Sigmoid colon (tissue), 7 donors: Measurements from ENCODE around the gene ATP5IF1. TPM values are rescaled to one million over a fixed set of nuclear protein-coding genes. Genes with fewer than 3 reads are reported as not detected.
A peak's percentile ranks its signal among the peaks of the same experiment; 100 is the strongest.

Source experiments
- DNase-seq: peaks from one replicate; pipeline ENCODE4 v3.0.0-alpha.2; 2019
- H3K27ac ChIP-seq, 4 donors: fragments of 200-600 bp; sonication (generic); one replicate each; pipeline ENCODE4 v1.5.1; 2016 to 2019; ENCODE audit warnings: mild to moderate bottlenecking in 1 of 4
- H3K27me3 ChIP-seq, 3 donors: fragments of 200-600 bp; sonication (generic); one replicate each; pipeline ENCODE4 v1.5.1; 2019; ENCODE audit warnings: mild to moderate bottlenecking in 1 of 3
- H3K36me3 ChIP-seq, 4 donors: fragments of 200-600 bp; sonication (generic); one replicate each; pipeline ENCODE4 v1.5.1; 2016 to 2019
- H3K4me1 ChIP-seq, 4 donors: fragments of 200-600 bp; sonication (generic); one replicate each; pipeline ENCODE4 v1.5.1; 2017 to 2019
- H3K4me3 ChIP-seq, 4 donors: fragments of 200-600 bp; sonication (generic); one replicate each; pipeline ENCODE4 v1.5.1; 2017 to 2019; ENCODE audit warnings: mild to moderate bottlenecking in 2 of 4, moderate library complexity in 1 of 4
- H3K9me3 ChIP-seq, 4 donors: fragments of 200-600 bp in 3 of 4; sonication (generic) in 3 of 4; one replicate each; pipeline versions ENCODE4 v1.5.1 to v1.6.1; 2013 to 2019
- CTCF ChIP-seq, 4 experiments: fragments of 450-650 bp in 3 of 4; fragments of 200-600 bp in 1 of 4; IDR thresholded peaks; one replicate each; pipeline ENCODE4 v1.5.1; 2016 to 2019; ENCODE audit warnings: antibody characterized with exemption in 4 of 4, mild to moderate bottlenecking in 3 of 4, moderate library complexity in 2 of 4
- EP300 ChIP-seq, 4 donors: sonication (generic); formaldehyde crosslinking; IDR thresholded peaks; one replicate each; pipeline ENCODE4 v1.6.1; 2017; ENCODE audit warnings: antibody characterized with exemption in 4 of 4
- POLR2A ChIP-seq, 2 donors: fragments of 450-650 bp; IDR thresholded peaks; one replicate each; pipeline ENCODE4 v1.6.1; 2016; ENCODE audit warnings: antibody characterized with exemption in 2 of 2, mild to moderate bottlenecking in 2 of 2, moderate library complexity in 2 of 2
- POLR2AphosphoS5 ChIP-seq, 4 donors: sonication (generic); formaldehyde crosslinking; IDR thresholded peaks; one replicate each; pipeline ENCODE4 v1.6.1; 2017; ENCODE audit warnings: antibody characterized with exemption in 4 of 4
- WGBS, 2 donors: extraction: QIAGEN DNeasy Blood & Tissue Kit; methylation state at CpG; one replicate each; pipeline ENCODE4 v1.1.7; 2013; 5-methylcytosine and 5-hydroxymethylcytosine counted together
- intact Hi-C: fragments of 100-400 bp; cut with DNase I; formaldehyde crosslinking; loops from one replicate; pipeline ENCODE4 v1.15.1; 2023
- polyA plus RNA-seq, 3 donors: library from polyadenylated mRNA; stranded (reverse); fragments of 200-250 nt; gene quantifications; one replicate each; pipeline ENCODE4 v1.2.3, GENCODE V29; 2013
- total RNA-seq, 4 donors: library from RNA; depleted of rRNA; stranded (reverse); fragments of >200 nt; gene quantifications; one replicate each; pipeline ENCODE4 v1.1.0, GENCODE V29; 2016
- donor health status: healthy with polysubstance abuse.
- donor health status: Bipolar disorder and iron deficiency.
- donor health status: healthy.

The ATP5IF1 gene
- total and polyA plus RNA-seq, 7 donors, result 167 to 1,120 (median 260) TPM

GRCh38 chr1:28280501-28280900 is 44.6 kb downstream of the ATP5IF1 start:
- Histone ChIP-seq H3K9me3 (no peaks in the 10 kb centered on the region), H3K27me3 (no peaks in the 10 kb centered on the region), H3K4me3 (no peak overlapping the region), H3K27ac (peak overlapping the region in 1 of 4 donors; percentile 27), H3K36me3 (peaks cover 7 to 69% (median 25%) of the 10 kb centered on the region in 4 donors), H3K4me1 (no peaks in the 10 kb centered on the region)
- DNase-seq, result no peak
- TF ChIP-seq POLR2AphosphoS5 (IDR thresholded peaks at IDR 0.05) (no peak), POLR2A (IDR thresholded peaks at IDR 0.05) (no peak), EP300 (IDR thresholded peaks at IDR 0.05) (no peak), CTCF (IDR thresholded peaks at IDR 0.05) (no peak)
- 86 to 90% methylated on average over 8 of the region's 8 CpGs for WGBS, 2 donors
- intact Hi-C loops, result no loop called here

GRCh38 chr1:28280977-28281381 is 45.1 kb downstream of the ATP5IF1 start:
- H3K4me3 ChIP-seq, result no peak overlapping the region
- no peaks in the 10 kb centered on the region for H3K4me1 ChIP-seq
- DNase-seq, result no peak
- TF ChIP-seq CTCF (IDR thresholded peaks at IDR 0.05), result no peak
- no peak for TF ChIP-seq POLR2A (IDR thresholded peaks at IDR 0.05)
- no peak for TF ChIP-seq EP300 (IDR thresholded peaks at IDR 0.05)
- no peak for TF ChIP-seq POLR2AphosphoS5 (IDR thresholded peaks at IDR 0.05)
- peak overlapping the region in 1 of 4 donors; percentile 27 for H3K27ac ChIP-seq
- H3K36me3 ChIP-seq, result peaks cover 7 to 64% (median 23%) of the 10 kb centered on the region in 4 donors
- intact Hi-C loops, result no loop called here
- 48 to 77% methylated on average over 5 of the region's 5 CpGs for WGBS, 2 donors
- no peaks in the 10 kb centered on the region for H3K9me3 ChIP-seq
- no peaks in the 10 kb centered on the region for H3K27me3 ChIP-seq

GRCh38 chr1:28281608-28282425 is 45.9 kb downstream of the ATP5IF1 start:
- H3K36me3 ChIP-seq, result peaks cover 7 to 58% (median 22%) of the 10 kb centered on the region in 4 donors
- H3K27ac ChIP-seq, result no peak overlapping the region
- intact Hi-C loops, result no loop called here
- H3K9me3 ChIP-seq, result no peaks in the 10 kb centered on the region
- TF ChIP-seq EP300 (IDR thresholded peaks at IDR 0.05) (no peak), POLR2AphosphoS5 (IDR thresholded peaks at IDR 0.05) (no peak), POLR2A (IDR thresholded peaks at IDR 0.05) (no peak), CTCF (IDR thresholded peaks at IDR 0.05) (no peak)
- H3K27me3 ChIP-seq, result no peaks in the 10 kb centered on the region
- WGBS, 2 donors, result 37 to 79% methylated on average over 14 of the region's 14 CpGs
- no peak for DNase-seq
- no peaks in the 10 kb centered on the region for H3K4me1 ChIP-seq
- H3K4me3 ChIP-seq, result no peak overlapping the region

- Histone ChIP-seq H3K4me3 (no peak overlapping the region), H3K36me3 (peaks cover 7 to 50% (median 17%) of the 10 kb centered on the region in 4 donors), H3K27me3 (no peaks in the 10 kb centered on the region), H3K4me1 (no peaks in the 10 kb centered on the region), H3K9me3 (no peaks in the 10 kb centered on the region), H3K27ac (peak overlapping the region in 1 of 4 donors; percentile 8)
- TF ChIP-seq CTCF (IDR thresholded peaks at IDR 0.05), result no peak
- TF ChIP-seq POLR2AphosphoS5 (IDR thresholded peaks at IDR 0.05), result no peak
- TF ChIP-seq POLR2A (IDR thresholded peaks at IDR 0.05), result no peak
- TF ChIP-seq EP300 (IDR thresholded peaks at IDR 0.05), result no peak
- no peak for DNase-seq
- intact Hi-C loops, result no loop called here
- 58 to 80% methylated on average over 14 of the region's 14 CpGs for WGBS, 2 donors
Observed at GRCh38 chr1:28282426-28283407, 46.8 kb downstream of the ATP5IF1 start.
